Forelimb muscle (tissue), 1 donor: ENCODE data around the gene RBBP8NL. TPM values are rescaled to one million over a fixed set of nuclear protein-coding genes. Genes with fewer than 3 reads are reported as not detected.
A peak's percentile ranks its signal among the peaks of the same experiment; 100 is the strongest.

Source experiments
- DNase-seq: peaks from one replicate; pipeline ENCODE4 v3.0.0-alpha.2; 2013; ENCODE audit warnings: low read depth
- polyA plus RNA-seq: library from polyadenylated mRNA; unstranded; fragments of 120-200 nt; gene quantifications from one replicate; pipeline ENCODE4 v1.2.1, GENCODE V29; 2013; ENCODE audit not compliant: insufficient read length

Gene RBBP8NL
- polyA plus RNA-seq, 1 donor: not detected

DNA sequence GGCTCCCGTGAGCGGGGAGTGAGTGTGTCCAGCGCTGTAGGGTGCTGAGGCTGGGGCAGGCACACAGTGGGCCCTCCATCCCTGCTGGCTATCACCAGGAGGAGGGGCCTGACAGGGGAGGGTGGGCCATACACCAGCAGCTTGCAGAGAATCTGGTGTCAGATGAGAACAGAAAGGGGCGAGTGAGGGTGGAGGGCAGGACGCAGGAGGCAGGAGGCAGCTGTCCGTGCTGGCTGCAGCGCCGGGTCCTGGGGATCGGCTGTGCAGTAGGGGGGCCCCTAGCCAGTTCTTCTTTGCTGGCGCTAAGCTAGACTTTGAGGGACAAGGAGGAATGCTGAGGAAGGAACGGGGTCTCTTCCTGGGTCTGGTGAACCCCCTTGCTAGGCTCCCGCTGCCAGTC lies 18.7 kb downstream of the RBBP8NL start:
- DNase-seq: no peak

GRCh38 chr20:62408055-62408454 lies 19.3 kb downstream of the RBBP8NL start:
- no peak for DNase-seq

DNA sequence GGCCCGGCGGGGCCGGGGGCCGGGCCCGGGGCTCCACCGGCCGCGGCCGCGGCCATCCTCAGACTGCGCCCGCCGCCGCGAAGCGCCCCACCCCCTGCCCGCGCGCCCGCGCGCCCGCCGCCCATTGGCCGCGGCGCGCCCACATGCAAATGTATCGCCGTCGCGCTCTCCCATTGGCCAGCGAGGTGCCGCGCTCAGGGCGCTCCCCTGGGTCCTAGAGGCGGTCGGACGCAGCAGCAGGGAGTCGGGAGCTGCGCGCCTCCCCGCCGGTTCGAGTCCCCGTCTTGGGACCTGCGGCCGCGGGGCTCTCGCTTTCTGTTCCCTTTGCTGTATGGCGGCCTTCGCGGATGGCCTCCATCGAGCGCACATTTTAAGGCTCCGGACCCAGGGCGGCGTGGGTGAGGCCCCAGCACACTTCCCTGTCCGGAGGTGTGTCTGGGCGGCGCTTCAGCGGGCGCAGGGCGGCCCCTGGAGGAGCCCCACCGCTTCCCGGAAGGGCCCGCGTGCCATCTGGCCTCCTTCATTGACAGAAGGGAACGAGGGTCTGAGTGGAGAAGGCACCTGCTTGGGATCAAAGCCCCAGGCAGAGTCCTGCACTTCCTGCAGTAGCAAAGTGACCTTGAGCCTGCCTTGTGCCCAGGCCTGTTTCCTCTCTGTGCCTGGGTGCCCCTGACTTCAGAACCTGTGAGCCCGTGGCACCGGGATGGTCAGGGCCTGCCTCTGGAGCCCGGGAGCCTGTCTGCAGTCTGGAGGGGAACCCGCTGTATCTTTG lies 19.9 kb downstream of the RBBP8NL start, which contains the start of gene CABLES2:
Gene CABLES2, minus strand, starts transcription at position 65 of the 772 bp plus-strand sequence. Its CDS starts 9 bp downstream, at position 56.
- DNase-seq: peak; percentile 85

DNA sequence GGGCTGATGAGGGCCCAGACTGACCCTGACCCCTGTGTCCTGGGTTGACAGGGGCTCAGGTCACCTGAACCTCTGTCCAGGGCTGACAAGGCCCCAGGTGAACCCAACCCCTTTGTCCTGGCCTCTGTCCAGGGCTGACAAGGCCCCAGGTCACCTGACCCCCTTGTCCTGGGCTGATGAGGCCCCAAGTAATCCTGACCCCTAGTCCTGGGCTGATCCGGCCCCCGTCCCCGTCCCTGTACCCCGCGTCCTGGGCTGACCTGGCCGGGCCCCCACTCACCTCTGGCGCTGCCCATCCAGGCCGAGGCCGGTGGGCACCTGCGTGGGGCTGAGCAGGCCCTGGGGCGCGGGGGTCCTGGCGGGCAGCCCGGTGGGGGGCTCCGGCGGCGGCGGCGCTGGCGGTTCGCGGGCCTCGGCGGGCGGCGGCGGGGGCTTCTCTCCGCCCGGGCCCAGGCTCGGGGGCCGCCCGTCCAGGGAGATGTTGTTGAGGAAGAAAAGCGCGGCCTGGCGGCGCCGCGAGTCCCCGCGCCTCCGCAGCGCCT lies 20.6 kb downstream of the RBBP8NL start:
- DNase-seq: no peak

DNA sequence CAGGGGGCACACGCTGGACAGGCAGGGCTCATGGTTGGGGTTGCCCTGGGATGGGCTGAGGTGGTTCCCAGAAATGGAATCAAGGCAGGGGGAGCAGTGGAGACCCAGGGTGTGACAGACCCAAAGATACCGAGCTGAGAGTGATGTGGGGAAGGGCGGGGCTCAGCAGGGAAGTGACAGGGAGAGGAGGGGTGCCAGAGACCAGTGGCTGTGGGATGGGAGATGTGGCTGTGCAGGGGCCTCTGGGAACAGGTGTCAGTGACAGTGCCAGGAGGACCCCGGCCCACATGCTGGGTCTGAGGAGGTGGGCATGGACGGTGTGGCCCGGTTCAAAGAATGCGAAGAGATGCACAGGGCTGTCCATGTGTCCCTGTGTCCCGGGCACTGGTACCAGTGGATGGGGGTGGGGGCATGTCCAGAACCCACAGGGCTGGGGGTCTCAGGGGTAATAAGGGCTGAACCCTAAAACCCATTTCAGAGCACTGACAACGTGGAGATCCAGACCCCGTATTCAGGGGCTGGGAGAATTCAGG lies 21.3 kb downstream of the RBBP8NL start:
- DNase-seq: no peak

DNA sequence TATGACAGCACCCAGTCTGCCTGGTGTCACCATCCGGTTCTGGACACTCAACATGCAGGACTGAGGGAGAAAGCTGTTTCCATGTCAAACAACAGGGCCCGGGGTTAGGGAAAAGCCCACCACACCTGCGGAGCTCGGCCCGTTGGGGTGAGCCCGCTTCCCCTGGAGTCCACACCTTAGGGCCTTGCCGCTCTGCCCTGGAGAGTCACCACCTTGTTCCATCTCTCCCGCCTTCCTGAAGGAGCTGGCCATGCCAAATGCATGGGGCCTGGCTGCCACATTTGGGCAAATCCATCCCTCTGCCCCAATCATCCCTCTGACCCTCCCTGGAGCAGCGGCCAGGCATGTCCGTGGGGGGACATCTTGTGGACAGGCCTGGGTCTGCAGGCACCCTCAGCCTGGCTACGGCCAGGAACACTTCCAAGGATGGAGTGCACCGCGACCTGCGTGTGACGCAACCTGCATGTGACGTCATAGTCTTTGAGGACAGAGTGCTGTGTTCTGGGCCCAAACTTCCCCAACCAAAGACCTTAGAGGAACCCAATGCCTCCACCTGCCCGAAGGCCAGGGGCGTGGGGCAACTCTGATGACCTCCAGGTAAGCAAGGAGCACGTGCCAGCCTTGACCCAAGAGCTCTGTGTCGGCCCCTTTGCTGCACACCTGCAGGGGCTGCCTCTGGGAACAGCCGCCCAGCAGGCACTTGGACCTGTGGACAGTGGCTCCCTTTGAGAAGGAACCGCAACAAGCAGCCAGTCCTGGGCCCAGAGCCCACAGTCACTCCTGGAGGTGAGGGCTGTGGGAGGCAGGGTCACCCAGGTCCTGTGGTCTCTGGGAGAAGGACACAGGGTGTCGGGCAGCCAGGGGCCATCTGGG lies 22.0 kb downstream of the RBBP8NL start:
- DNase-seq: no peak

DNA sequence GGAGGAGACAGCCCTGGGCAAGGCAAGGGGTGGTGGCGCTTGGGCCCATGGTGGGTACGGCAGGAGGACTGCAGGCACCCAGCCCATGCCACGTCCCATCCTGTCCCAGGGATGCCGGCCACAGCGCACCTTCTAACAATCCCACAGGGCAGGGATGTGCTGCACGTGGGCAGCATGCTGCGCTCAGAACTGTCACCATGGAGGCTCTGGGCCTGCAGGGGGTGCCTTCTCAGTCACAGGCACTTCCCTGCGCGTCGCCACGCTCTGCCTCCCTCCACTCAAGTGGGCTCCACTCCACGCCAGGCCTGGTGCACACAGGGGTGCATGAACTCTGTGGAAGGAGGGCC lies 22.6 kb downstream of the RBBP8NL start:
- no peak for DNase-seq

- DNase-seq: no peak
Measured at GRCh38 chr20:62404112-62404665, 23.1 kb downstream of the RBBP8NL start.

DNA sequence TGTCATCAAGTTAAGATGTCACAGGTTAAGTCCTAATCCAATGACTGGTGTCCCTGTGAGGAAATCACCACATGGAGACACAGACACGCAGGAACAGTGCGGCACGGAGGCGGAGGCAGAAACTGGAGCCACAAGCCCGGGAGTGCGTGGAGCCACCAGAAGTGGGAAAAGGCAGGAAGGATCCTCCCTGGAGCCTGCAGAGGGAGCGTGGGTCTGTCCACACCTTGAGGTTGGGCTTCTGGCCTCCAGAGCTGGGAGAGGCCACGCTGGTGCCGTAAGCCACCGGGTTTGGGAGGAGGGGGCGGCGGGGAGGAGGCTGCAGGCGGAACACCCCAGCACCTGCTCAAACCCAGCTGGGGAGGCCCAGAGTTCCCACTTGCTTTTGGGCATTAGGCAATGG lies 24.0 kb downstream of the RBBP8NL start:
- DNase-seq: no peak

- no peak for DNase-seq
Measured at GRCh38 chr20:62402456-62403150, 24.7 kb downstream of the RBBP8NL start.

DNA sequence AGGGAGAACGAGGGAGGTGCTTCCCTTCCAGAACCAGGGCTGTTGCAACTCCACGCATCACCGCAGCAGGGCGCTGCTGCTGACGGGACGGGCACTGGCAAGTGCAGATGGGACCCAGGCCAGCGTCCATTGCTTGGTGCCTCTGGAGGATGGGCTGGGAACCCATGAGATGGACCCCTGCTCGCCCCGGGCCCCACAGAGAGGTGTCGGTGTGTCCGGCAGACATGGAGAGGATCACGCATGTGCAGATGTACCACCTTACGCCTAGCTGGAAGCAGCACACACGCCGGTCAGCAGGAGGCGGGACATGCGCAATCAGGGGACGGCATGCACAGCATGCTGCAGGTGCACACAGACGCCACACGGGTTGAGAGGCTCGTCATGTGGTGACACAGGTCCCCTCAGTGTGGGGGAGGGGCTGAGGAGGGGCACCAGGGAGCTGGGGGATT lies 26.0 kb downstream of the RBBP8NL start:
- DNase-seq: no peak

GRCh38 chr20:62400541-62400940 lies 26.8 kb downstream of the RBBP8NL start:
- no peak for DNase-seq

DNA sequence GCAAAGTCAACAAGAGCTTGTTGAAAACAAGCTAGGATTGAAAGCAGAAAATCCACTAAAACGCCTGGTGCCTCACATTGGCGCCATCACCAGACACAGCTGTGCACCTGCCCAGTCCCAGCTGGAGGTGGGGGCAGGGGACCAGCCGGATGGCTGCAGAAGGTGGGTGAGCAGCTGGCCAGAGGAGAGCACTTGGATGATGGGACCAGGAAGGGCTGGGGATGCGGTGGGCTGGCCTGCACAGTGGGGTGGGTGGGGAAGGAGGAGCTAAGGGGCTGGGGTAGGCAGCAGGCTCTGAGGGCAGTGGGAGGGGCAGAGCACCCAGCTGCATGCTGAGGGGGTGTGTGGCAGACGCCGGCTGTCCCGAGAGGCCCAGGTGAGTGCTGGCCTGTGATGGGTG lies 27.3 kb downstream of the RBBP8NL start:
- no peak for DNase-seq

GRCh38 chr20:62398120-62398821 lies 29.1 kb downstream of the RBBP8NL start:
- DNase-seq: no peak

GRCh38 chr20:62396367-62397239 lies 30.7 kb downstream of the RBBP8NL start:
- no peak for DNase-seq

DNA sequence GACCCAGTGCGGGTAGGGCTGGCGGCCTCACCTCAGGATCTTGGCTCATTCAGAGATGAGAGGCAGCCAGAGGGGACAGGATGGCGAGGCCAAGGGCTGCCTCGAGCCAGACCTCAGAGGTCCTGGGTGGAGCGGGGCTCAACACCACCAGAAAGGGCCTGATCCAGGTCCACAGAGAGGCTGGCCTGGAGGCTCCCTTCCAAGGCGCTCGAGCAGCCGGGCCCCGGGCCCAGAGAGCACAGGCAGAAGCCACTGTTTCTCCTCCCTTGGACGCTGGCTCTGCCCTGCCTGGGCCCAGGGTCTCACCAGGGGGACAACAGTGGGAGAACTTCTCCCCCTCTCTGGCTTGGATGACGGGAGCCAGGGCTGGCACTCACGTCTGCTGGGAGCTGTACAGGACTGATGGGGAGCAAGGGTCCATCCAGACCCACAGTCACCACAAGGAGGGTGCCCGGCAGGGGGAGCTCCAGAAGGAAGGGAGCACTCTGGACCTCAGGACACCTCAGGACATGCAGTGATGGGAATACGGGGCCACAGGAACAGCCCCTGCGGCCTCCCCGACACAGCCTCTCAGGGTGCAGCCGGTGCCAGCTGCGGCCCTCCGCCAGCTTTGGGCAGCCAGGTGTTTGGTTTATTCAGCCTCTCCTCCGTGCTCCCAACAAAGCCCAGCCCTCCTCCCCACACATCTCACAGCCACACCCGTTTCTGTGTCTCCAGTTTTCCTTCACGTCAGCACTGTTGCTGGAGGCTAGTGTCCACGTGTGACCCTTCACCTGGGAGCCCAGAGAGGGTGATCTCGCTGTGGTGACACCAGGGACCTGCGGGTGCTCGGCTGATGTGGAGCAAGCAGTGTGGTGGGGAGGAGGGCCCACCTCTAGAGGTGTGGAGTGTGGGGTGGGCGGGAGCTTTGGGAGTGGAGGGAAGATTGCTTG lies 31.8 kb downstream of the RBBP8NL start:
- DNase-seq: no peak

- DNase-seq: no peak
Measured at GRCh38 chr20:62394248-62395245, 32.8 kb downstream of the RBBP8NL start.
